H9 (cell line): ENCODE data around the gene ABCA7. TPM values are rescaled to one million over a fixed set of nuclear protein-coding genes. Genes with fewer than 3 reads are reported as not detected.

Experiments used
- DNase-seq: peaks from one replicate; pipeline ENCODE4 v3.0.0-alpha.2; 2017
- H2AFZ ChIP-seq: one replicate; pipeline ENCODE4 v1.6.1; 2013; ENCODE audit warnings: mild to moderate bottlenecking, low read length, control low read depth, moderate library complexity
- H2AK5ac ChIP-seq: 2 replicates; pipeline ENCODE4 v1.6.1; 2013; ENCODE audit warnings: low read length, control low read depth, mixed read lengths; ENCODE audit not compliant: insufficient read length
- H2BK120ac ChIP-seq: one replicate; pipeline ENCODE4 v1.6.1; 2013; ENCODE audit warnings: low read depth, mild to moderate bottlenecking, low read length, control low read depth, inconsistent platforms; ENCODE audit not compliant: poor library complexity, severe bottlenecking
- H2BK12ac ChIP-seq: 2 replicates; pipeline ENCODE4 v1.6.1; 2013; ENCODE audit warnings: low read length, control low read depth, mixed read lengths, low read depth; ENCODE audit not compliant: insufficient read length
- H2BK15ac ChIP-seq: 2 replicates; pipeline ENCODE4 v1.6.1; 2013; ENCODE audit warnings: low read depth, low read length, control low read depth
- H2BK20ac ChIP-seq: one replicate; pipeline ENCODE4 v1.6.1; 2013; ENCODE audit warnings: low read depth, mild to moderate bottlenecking, low read length, control low read depth, inconsistent platforms; ENCODE audit not compliant: poor library complexity, severe bottlenecking
- H2BK5ac ChIP-seq: 2 replicates; pipeline ENCODE4 v1.6.1; 2013; ENCODE audit warnings: low read length, control low read depth, mixed read lengths; ENCODE audit not compliant: insufficient read length
- H3K14ac ChIP-seq: 2 replicates; pipeline ENCODE4 v1.6.1; 2013; ENCODE audit warnings: low read length, control low read depth; ENCODE audit not compliant: insufficient read depth
- H3K18ac ChIP-seq: 2 replicates; pipeline ENCODE4 v1.6.1; 2013; ENCODE audit warnings: low read depth, mild to moderate bottlenecking, mixed read lengths, low read length, control low read depth; ENCODE audit not compliant: insufficient read length
- H3K23ac ChIP-seq: 2 replicates; pipeline ENCODE4 v1.6.1; 2013; ENCODE audit warnings: low read length, control low read depth, mixed read lengths, low read depth; ENCODE audit not compliant: insufficient read length
- H3K23me2 ChIP-seq: 2 replicates; pipeline ENCODE4 v1.6.1; 2013; ENCODE audit warnings: low read depth, mild to moderate bottlenecking, mixed read lengths, low read length, control low read depth; ENCODE audit not compliant: insufficient read length, poor library complexity, severe bottlenecking
- H3K27ac ChIP-seq: 2 replicates; pipeline ENCODE4 v1.5.1; 2013; ENCODE audit warnings: low read length, control low read depth, mixed read lengths, low read depth; ENCODE audit not compliant: insufficient read length
- H3K27me3 ChIP-seq: 2 replicates; pipeline ENCODE4 v1.6.1; 2013; ENCODE audit warnings: low read length, control low read depth, inconsistent platforms; ENCODE audit not compliant: insufficient read depth
- H3K4ac ChIP-seq: 2 replicates; pipeline ENCODE4 v1.6.1; 2013; ENCODE audit warnings: low read depth, mild to moderate bottlenecking, control low read depth, inconsistent platforms, low read length, moderate library complexity
- H3K4me1 ChIP-seq: 2 replicates; pipeline ENCODE4 v1.6.1; 2013; ENCODE audit warnings: low read length, control low read depth, inconsistent platforms; ENCODE audit not compliant: insufficient read depth
- H3K4me2 ChIP-seq: 2 replicates; pipeline ENCODE4 v1.6.1; 2013; ENCODE audit warnings: low read length, control low read depth, mixed read lengths; ENCODE audit not compliant: insufficient read length, insufficient read depth
- H3K56ac ChIP-seq: 2 replicates; pipeline ENCODE4 v1.6.1; 2013; ENCODE audit warnings: low read depth, mild to moderate bottlenecking, mixed read lengths, low read length, control low read depth; ENCODE audit not compliant: insufficient read length
- H3K79me1 ChIP-seq: 2 replicates; pipeline ENCODE4 v1.6.1; 2013; ENCODE audit warnings: low read depth, mild to moderate bottlenecking, moderate library complexity, low read length, control low read depth, inconsistent platforms; ENCODE audit not compliant: insufficient read depth, poor library complexity, severe bottlenecking
- H3K79me2 ChIP-seq: 2 replicates; pipeline ENCODE4 v1.6.1; 2013; ENCODE audit warnings: low read length, control low read depth, inconsistent platforms; ENCODE audit not compliant: insufficient read depth
- H3K9ac ChIP-seq: 2 replicates; pipeline ENCODE4 v1.6.1; 2013; ENCODE audit warnings: low read length, control low read depth, mixed read lengths; ENCODE audit not compliant: insufficient read length; ENCODE audit errors: extremely low read depth
- H3K9me3 ChIP-seq: one replicate; pipeline ENCODE4 v1.6.1; 2013; ENCODE audit warnings: low read depth, low read length, inconsistent platforms; ENCODE audit not compliant: control insufficient read depth
- H3T11ph ChIP-seq: one replicate; pipeline ENCODE4 v1.6.1; 2013; ENCODE audit warnings: mild to moderate bottlenecking, low read length, control low read depth, inconsistent platforms
- H4K20me1 ChIP-seq: one replicate; pipeline ENCODE4 v1.6.1; 2013; ENCODE audit not compliant: control insufficient read depth, insufficient read length, insufficient read depth
- H4K5ac ChIP-seq: 2 replicates; pipeline ENCODE4 v1.6.1; 2013; ENCODE audit warnings: low read depth, mild to moderate bottlenecking, mixed read lengths, low read length, control low read depth; ENCODE audit not compliant: insufficient read length
- H4K8ac ChIP-seq: replicated peaks from 2 replicates; pipeline ENCODE4 v1.6.1; 2013; ENCODE audit warnings: low read length, control low read depth, mixed read lengths, low read depth; ENCODE audit not compliant: insufficient read length
- H4K91ac ChIP-seq: 2 replicates; pipeline ENCODE4 v1.6.1; 2013; ENCODE audit warnings: low read depth, mild to moderate bottlenecking, moderate library complexity, mixed read lengths, low read length, control low read depth; ENCODE audit not compliant: insufficient read length
- H3K27ac Mint-ChIP-seq, 3 experiments: 2 replicates in 2 of 3; 3 replicates in 1 of 3; pipeline ENCODE4 v1.8.0; 2020 to 2021; ENCODE audit warnings: mixed read lengths in 3 of 3, mild to moderate bottlenecking in 1 of 3, moderate library complexity in 1 of 3
- H3K27me3 Mint-ChIP-seq: 2 replicates; pipeline ENCODE4 v1.8.0; 2021; ENCODE audit warnings: low read depth, mild to moderate bottlenecking, moderate library complexity, mixed read lengths
- H3K36me3 Mint-ChIP-seq, 3 experiments: 2 replicates in 2 of 3; 3 replicates in 1 of 3; pipeline ENCODE4 v1.8.0; 2020 to 2021; ENCODE audit warnings: low read depth in 3 of 3, mixed read lengths in 3 of 3; ENCODE audit not compliant: insufficient read depth in 1 of 3
- H3K4me1 Mint-ChIP-seq, 2 experiments: 2 replicates each; pipeline ENCODE4 v1.8.0; 2020; ENCODE audit warnings: mixed read lengths in 2 of 2
- H3K4me3 Mint-ChIP-seq, 2 experiments: 2 replicates in 1 of 2; 3 replicates in 1 of 2; pipeline ENCODE4 v1.8.0; 2020 to 2021; ENCODE audit warnings: mild to moderate bottlenecking in 2 of 2, mixed read lengths in 2 of 2, moderate library complexity in 1 of 2
- H3K9me3 Mint-ChIP-seq, 2 experiments: 2 replicates in 1 of 2; 3 replicates in 1 of 2; pipeline ENCODE4 v1.8.0; 2020; ENCODE audit warnings: mild to moderate bottlenecking in 2 of 2, mixed read lengths in 2 of 2, moderate library complexity in 1 of 2
- WGBS: extraction: QIAGEN DNeasy Blood & Tissue Kit; methylation state at CpG from one replicate; pipeline ENCODE4 v1.1.7; 2013; ENCODE audit warnings: missing lambda C conversion rate, low lambda C conversion rate, mixed read lengths; ENCODE audit not compliant: insufficient read length; ENCODE audit errors: extremely low coverage; 5-methylcytosine and 5-hydroxymethylcytosine counted together
- total RNA-seq: library from RNA; stranded (reverse); gene quantifications from 2 replicates; pipeline ENCODE4 v1.2.1, GENCODE V29; 2021
- TF ChIP-seq, protein P1 (sequence below): fragments of 200-600 bp; sonication (generic); conservative IDR thresholded peaks from 3 replicates; pipeline ENCODE4 v1.8.0; 2021; ENCODE audit warnings: antibody characterized with exemption, mild to moderate bottlenecking

The ABCA7 gene
- total RNA-seq, 1 experiment from 2014 or later: 34.6 TPM

DNA sequence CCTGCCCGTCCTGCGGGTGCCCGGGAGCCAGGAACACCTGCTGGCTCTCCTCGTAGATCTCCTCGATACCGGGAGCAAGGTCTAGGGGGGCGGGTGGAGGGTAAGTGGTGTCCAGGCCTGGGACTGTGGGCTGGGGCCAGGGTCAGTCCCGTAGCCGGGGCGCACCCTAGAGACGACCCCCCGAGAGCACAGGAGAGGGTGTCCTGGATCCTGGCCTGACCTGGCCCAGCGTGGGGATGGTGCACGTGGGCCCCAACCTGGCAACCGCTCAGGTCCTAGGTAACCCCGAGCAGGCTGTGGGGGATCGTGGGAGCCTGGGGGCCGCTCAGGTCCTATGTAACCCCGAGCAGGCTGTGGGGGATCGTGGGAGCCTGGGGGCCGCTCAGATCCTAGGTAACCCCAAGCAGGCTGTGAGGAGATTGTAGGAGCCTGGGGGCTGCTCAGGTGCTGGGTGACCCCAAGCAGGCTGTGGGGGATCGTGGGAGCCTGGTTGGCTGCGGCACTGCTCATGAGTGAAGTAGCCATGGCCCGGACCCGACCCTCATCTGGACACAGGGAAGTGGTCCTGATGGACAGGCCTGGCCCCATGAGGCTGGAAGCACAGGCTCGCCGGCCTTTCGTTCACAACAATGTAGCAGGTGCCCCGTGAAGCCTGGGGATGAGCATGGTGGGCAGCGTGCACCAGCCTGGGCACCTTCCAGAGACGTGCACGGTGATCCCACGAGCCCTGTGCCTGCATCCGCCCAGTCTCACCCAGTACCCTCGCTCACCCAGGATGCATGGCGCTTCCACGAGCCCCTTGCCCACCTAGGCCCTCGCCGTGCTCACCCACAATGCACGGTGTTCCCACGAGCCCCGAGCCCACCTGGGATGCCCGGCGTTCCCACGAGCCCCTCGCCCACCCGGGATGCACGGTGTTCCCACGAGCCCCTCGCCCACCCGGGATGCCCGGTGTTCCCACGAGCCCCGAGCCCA, 70.1 kb downstream of the ABCA7 start:
- Histone ChIP-seq H2AK5ac (no peak overlapping the region), H2BK15ac (no peak overlapping the region), H3K9me3 (no peaks in the 10 kb centered on the region), H3K56ac (no peak overlapping the region), H2BK20ac (no peak overlapping the region), H4K20me1 (no peaks in the 10 kb centered on the region), H3K23ac (no peak overlapping the region), H3K18ac (no peak overlapping the region), H4K8ac (no peak overlapping the region), H3K27me3 (no peaks in the 10 kb centered on the region), H2BK5ac (no peak overlapping the region), H2AFZ (no peak overlapping the region), H2BK120ac (no peak overlapping the region), H3K4ac (no peak overlapping the region), H3K4me2 (no peak overlapping the region), H3K14ac (no peak overlapping the region; the same call in 1 of the 2 replicates), H3K23me2 (no peaks in the 10 kb centered on the region), H3K79me1 (no peaks in the 10 kb centered on the region), H3K27ac (no peak overlapping the region), H3T11ph (no peak overlapping the region), H3K79me2 (no peaks in the 10 kb centered on the region; the same call in 1 of the 2 replicates), H3K9ac (no peak overlapping the region), H4K5ac (no peak overlapping the region), H3K4me1 (no peaks in the 10 kb centered on the region), H4K91ac (no peak overlapping the region), H2BK12ac (no peak overlapping the region)
- TF ChIP-seq, protein P1, sequence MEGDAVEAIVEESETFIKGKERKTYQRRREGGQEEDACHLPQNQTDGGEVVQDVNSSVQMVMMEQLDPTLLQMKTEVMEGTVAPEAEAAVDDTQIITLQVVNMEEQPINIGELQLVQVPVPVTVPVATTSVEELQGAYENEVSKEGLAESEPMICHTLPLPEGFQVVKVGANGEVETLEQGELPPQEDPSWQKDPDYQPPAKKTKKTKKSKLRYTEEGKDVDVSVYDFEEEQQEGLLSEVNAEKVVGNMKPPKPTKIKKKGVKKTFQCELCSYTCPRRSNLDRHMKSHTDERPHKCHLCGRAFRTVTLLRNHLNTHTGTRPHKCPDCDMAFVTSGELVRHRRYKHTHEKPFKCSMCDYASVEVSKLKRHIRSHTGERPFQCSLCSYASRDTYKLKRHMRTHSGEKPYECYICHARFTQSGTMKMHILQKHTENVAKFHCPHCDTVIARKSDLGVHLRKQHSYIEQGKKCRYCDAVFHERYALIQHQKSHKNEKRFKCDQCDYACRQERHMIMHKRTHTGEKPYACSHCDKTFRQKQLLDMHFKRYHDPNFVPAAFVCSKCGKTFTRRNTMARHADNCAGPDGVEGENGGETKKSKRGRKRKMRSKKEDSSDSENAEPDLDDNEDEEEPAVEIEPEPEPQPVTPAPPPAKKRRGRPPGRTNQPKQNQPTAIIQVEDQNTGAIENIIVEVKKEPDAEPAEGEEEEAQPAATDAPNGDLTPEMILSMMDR: no peak
- no peak for DNase-seq
- Mint-ChIP-seq H3K9me3 (no peaks in the 10 kb centered on the region), H3K4me1 (peaks cover 2 to 12% of the 10 kb centered on the region in 2 experiments; a peak in 3 of 4 replicates), H3K4me3 (no peak overlapping the region), H3K27ac (no peak overlapping the region), H3K36me3 (peaks cover 0 to 19% (median 7%) of the 10 kb centered on the region in 3 experiments; a peak in 3 of 7 replicates), H3K27me3 (peaks cover 2% of the 10 kb centered on the region)
- no CpG with 5 or more reads among the region's 54 CpGs for WGBS
